Measurements from ENCODE around the gene DHRSX.

- TF ChIP-seq, protein P1, sequence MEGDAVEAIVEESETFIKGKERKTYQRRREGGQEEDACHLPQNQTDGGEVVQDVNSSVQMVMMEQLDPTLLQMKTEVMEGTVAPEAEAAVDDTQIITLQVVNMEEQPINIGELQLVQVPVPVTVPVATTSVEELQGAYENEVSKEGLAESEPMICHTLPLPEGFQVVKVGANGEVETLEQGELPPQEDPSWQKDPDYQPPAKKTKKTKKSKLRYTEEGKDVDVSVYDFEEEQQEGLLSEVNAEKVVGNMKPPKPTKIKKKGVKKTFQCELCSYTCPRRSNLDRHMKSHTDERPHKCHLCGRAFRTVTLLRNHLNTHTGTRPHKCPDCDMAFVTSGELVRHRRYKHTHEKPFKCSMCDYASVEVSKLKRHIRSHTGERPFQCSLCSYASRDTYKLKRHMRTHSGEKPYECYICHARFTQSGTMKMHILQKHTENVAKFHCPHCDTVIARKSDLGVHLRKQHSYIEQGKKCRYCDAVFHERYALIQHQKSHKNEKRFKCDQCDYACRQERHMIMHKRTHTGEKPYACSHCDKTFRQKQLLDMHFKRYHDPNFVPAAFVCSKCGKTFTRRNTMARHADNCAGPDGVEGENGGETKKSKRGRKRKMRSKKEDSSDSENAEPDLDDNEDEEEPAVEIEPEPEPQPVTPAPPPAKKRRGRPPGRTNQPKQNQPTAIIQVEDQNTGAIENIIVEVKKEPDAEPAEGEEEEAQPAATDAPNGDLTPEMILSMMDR (IDR thresholded peaks at IDR 0.05), result no peak
- no peak for TF ChIP-seq POLR2A (IDR thresholded peaks at IDR 0.05; ENCODE audit: low read length)
Measured at GRCh38 chrX:2272337-2272736, 228.4 kb downstream of the DHRSX start.

Measured in A549 (cell line).